Fibroblast of skin of left quadriceps (primary cell): Measurements from ENCODE around the gene XPO4.
"Not testable (repeated sequence)": the region's sequence is repeated elsewhere in the genome, so short reads cannot be mapped to it uniquely, and the experiment has no call there.

Experiments used
- DNase-seq, 2 experiments: peaks; one replicate each; pipeline ENCODE4 v3.0.0-alpha.2; 2013; ENCODE audit warnings: low read depth in 2 of 2

The XPO4 gene

DNA sequence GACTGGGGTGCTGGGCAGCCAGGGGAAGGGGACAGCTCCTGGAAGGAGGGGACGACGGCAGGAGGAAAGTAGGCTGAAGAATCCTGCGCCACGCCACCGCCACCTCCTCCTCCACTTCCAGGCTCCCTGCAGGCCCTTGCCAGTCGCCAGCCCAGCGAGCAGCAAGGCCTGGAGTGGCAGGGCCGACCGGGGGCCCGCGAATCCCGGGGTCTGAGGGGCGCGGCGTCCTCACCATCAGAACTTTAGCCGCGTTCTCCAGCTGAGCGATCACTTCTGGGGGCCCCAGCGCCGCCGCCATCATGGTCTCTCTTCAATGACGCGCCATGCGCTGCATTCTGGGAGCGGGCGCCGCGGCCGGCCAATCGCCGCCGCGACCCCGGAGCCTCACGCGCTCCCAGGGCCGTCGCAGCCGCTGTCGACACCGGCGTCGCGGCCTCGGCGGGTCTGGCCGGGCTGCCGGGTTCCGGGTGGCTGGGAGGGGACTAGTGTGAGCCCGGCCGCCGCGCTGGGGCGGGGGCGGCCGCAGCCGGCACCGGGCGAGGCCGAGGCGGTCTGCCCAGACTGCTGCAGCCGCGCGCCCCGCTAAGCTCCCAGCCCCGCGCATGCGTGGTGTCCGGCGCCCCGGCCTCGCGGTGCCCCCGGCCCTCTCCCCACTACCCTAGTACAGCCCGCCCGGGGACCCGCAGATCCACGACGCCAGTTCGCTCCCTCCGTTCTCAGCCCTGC lies at the start of gene XPO4:
Gene XPO4 (minus strand): TSS at position 309 of the 726 bp plus-strand sequence. CDS start 8 bp downstream, at position 301.
- peak; percentile 51 to 54 for DNase-seq

DNA sequence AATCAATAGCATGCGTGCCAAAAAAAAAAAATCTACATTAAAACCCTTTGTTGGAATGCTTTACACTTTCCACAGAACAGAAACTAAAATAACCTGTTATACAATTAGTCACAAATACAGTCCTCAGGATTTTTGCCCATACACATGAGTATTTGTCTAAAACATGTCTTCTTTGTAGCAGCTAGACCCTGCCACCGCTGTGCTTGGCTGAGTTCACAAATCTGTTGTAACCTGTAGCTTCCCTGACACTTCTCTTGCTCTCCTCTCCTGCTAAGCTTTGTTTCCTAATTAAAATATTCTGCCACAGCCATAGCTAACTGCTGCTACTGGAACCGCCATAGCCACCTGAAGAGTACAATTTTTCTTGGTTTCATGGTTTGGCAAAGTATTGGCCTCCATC lies 45.5 kb upstream of the XPO4 start:
- DNase-seq, result not testable (repeated sequence)

DNA sequence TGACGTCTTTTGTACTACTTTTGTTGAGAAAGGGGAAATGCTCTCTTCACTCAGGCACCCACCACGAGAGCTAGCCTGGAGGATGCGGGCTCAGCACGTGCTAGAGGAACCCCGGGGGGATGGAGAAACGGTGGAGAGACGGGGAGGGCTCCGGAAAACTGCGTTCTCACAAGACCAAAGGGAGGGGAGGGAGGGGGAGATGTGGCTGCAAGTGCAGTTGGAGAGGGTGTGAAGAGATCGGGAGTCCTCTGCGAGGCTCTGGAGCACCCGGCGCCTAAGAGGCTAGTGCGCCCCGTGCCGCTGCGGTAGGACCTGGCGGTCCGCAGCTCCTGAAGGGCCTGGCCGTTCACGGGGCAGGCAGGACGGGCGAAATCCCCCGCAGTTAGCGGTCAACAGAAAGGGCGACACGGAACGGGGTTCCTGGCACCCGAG lies 43.4 kb upstream of the XPO4 start:
- DNase-seq, result no peak

DNA sequence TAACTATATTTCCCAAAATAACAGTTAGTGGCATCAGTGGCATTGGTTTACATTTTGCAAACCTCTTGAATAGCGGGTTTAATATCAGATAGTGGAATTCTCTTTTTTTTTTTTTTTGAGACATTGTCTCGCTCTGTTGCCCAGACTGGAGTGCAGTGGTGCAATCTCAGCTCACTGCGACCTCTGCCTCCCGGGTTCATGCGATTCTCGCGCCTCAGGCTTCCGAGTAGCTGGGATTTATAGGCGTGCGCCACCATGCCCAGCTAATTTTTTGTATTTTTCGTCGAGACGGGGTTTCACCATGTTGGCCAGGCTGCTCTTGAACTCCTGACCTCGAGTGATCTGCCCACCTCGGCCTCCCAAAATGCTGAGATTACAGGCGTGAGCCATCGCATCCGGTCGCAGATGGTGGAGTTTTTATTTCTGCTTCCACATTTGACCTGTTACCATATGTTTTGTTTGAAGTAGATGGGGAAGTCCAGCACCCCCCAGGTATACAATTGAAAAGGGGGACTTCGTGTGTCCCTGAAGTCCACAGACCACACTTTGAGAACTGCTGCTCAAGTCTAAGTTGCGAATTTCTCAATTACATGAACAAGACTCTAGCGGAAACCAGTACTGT lies 40.5 kb upstream of the XPO4 start:
- DNase-seq, result no peak

DNA sequence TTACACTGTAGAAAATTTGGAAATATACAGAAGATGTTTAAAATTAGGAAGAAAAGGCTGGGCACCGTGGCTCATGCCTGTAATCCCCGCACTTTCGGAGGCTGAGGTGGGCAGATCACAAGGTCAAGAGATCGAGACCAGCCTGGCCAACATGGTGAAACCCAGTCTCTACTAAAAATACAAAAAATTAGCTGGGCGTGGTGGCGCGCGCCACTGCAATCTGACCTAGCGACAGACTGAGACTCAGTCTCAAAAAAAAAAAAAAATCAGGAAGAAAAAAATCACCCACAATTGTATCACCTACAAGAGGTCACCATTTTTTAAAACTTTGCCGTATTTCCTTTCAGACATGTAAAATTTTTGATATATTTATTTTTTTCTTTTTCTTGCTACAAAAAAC lies 38.0 kb upstream of the XPO4 start:
- not testable (repeated sequence) for DNase-seq

DNA sequence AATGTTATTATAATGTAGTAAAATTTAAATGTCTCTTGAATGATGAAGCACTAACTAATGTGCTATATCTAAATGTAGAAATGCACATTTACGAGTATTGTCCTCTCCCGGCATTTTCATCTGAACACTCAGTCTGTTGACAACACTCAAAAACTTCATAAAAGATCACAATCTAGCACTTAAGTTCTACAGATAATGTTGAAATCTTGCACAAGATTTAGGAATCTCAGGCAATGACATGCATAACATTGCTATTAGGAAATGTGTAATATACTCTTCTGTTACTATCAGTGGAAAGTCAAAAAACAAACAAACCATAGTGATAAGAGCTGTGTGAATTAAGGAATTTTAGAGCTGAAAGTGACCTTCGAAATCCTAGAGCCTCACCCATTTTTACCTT lies 37.5 kb upstream of the XPO4 start:
- DNase-seq, result peak; percentile 23 to 26

DNA sequence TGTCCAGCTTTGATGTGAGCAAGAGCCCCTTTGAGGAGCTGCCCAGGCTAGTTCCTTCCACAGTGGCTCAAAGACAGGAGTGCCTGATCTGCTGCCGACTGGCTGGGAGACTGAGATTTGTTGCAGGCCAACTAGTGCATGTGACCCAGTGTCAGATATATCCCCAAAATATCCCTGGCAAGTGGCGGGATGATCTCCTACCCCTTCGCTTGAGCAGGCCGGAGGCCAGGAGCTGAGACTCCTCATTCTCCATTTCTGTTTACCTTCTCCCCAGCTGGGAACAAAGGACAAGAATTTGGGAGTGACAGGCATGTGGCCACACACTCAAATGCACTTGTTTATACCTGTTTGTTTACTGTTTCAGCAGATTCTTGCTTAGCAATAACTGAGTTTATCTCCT lies 37.1 kb upstream of the XPO4 start:
- DNase-seq, result no peak

DNA sequence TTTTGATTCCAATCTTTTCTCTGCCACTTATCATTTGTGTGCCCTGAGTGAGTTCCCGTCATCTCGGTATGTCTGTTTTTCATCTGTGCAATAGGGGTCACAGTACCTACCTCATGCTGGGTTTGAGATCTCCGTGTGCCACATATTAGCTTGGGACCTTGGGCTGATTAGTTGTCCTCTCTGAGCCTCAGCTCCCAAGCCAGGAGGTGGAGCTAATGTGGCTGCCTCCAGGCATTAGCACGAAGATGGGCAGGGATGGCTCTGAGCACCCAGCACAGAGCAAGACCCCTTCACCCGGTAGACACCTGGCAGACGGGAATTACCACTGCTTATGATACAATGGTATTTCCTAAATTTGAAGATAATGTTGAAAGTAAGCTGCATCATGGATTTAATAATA lies 35.8 kb upstream of the XPO4 start:
- no peak for DNase-seq

DNA sequence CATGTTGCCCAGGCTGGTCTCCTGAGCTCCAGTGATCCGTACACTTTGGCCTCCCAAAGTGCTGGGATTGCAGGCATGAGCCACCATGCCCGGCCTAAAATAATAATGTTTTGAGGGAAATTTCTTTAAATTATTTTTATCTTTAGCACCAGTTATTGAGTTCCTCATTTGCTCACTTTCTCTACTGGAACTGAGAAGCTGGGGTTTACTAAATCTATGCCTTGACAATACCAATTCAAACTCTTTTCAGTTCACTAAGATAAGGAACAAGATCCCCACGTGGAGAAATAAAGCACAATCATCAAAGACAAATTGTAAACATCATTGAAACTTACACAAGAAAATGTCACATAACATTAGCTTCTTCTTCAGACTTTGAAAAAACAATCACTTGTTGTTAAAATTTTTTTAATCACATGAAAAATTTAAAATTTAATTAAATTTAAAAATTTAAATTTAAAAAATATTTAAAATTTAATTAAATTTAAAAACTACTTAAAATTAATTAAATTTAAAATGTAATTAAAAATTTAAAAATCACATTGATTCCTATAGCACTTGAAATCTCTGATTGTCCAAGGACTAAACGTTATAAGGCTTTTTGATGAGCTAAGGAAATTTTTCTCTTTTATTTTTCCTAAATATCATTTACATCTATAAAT lies 25.2 kb upstream of the XPO4 start:
- DNase-seq, result no peak

DNA sequence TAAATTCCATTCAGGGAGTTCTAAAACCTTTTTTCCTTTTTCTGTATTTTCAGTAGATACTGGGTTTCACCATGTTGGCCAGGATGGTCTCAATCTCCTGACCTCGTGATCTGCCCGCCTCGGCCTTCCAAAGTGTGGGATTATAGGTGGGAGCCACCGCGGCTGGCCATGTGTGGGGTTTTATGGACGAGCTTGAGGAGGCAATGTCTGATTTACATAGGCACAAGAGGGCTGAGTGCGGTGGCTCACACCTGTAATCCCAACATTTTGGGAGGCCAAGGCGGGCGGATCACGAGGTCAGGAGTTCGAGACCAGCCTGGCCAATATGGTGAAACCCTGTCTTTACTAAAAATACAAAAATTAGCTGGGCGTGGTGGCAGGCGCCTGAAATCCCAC lies 22.8 kb upstream of the XPO4 start:
- DNase-seq, result not testable (repeated sequence)

DNA sequence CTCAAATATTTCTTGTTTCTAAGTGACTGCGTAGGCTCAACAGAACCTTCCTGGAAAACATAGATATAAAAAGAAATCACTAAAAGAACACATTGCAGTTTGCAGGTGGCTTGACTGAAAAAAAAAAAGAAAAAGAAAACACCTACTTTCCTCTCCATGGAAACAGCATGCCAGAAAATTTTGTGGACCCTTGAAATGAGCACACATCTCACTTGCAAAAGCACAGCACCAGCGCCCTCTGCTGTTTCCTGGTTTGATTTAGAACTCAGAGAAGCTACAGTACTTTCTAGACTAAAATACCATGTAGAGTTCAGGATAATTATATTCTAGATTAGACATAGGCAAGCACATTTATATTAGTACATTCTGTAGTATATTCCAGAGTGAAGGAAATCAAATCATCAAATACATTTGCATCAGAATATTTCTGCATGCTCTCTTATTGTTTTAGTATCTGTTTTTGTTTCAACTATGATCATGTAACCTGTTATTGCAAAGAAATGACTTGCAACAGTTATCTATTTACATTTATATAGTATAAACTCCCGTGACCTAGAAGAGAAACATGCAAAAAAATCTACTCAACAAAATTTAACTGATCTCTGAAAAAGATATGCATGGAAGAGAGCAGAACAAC lies 22.3 kb upstream of the XPO4 start:
- DNase-seq, result peak; percentile 55 to 59

DNA sequence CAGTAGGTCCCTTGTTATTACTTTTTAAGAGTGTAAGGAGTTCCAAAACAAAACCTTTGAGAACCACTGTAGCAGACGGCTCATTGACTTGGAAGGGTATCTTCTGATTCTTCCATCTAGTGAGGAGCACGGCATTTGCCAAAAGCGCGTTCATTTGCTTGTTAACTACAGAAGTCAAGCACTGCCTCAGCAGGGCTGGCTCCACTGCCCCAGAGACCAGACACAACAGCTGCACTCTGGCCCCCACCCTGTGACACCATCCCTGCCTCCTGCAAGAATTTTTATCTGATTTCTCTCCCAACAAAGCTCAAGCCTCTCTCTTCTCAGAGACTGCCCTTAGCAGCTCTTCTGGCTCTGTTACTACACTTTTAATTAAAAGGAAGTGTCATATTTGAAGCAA lies 20.7 kb upstream of the XPO4 start:
- DNase-seq, result no peak

DNA sequence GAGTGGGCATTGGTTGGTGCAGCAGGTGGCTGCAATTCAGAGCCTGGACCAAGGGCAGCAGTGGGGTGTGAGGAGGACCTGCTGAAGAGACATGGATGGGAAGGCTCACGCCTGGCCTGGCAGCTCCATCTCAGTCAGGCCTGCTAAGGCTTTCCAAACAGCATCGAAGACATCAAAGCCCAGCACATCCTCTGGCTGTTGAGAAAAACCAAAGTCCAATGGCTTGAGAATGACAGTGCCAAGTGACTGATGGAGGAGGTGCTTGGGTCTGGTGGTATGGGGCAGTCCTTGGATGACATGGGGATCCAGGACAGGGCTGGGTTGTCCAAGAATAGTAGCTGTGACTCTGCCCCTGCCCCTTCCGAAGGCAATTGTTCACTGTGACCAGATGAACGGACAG lies 19.0 kb upstream of the XPO4 start:
- no peak for DNase-seq

DNA sequence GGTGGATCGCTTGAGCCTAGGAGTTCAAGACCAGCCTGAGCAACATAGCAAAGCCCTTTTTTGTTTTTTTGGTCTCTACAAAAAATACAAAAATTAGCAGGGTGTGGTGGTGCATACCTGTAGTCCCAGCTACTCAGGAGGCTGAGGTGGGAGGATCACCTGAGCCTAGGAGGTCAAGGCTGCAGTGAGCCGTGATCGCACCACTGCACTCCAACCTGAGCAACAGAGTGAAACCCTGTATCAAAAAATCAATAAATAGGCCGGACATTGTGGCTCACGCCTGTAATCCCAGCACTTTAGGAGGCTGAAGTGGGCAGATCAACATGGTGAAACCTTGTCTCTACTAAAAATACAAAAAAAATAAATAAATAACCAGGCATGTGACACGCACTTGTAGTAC lies 13.1 kb upstream of the XPO4 start:
- DNase-seq, result not testable (repeated sequence)

DNA sequence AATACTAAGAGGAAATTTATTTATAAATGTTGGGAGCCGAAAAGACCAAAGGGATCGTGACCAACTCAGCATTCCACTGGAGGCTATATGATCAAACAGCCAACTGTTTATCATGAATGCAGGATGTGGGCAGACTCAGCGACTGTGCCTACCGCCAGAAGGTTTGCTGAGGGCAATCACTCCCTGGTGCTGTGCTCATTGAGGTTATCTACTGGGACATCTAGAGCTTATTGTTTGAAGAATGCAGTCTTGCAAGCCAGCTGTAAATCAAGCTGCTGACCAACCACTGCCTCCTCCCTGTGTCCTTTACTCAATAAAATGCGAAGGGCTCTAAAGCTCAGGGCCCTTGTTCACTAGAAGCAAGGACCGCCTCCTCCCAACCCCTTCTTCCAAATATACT lies 8.5 kb upstream of the XPO4 start:
- DNase-seq, result no peak

DNA sequence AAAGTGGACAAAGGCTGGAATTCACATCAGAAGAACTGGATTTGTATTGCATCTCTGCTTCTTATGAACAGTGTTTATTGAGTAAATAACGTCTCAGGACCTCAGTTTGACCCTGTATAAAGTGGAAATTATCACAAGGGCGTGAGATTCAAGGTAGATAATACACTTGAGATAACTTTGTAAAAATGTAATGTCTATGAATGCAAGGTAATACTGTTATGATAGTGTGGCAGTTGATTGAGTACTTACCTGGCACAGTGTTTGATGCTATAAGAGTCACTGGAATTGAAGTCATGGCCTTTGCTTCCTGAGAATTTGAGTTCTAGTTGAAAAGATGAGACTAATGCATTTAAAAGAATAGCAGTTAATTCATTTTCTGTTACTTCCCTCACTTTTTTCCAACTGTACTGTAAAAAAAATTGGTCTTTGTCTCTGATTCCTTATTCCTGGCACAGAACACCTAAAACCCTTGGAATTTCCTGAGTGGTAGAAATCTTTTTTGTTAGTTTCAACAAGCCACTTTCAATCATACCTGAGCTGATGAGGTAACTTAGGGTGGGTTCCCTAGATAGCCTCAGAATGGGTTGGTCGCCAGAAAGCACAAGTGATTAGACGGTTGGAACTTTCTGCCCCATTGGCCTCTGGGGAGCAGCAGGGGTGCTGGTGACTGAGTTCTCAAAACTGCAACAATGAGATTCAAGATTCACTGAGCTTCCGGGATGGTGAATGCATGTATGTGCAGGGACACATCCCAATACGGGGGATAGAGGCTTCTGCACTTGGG lies 6.4 kb upstream of the XPO4 start:
- no peak for DNase-seq

DNA sequence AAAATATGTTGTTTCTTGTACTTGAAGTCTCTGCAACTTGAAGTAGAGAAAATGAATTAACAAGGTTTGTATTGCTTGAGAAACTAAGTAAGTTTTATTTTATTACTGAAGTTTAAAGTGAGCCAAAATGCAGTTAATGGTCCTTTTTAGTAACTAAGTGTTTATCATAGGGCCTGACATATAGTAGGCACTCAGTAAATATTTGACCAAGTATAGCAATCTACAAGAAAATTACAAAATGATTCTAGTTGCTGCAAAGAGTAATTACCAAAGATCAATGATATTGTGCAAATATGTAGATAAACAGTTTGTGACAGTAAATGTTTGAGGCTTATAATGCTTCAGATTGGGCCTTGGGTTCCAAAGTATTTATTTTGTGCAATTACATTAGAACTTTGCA lies 2.4 kb upstream of the XPO4 start:
- DNase-seq, result no peak

DNA sequence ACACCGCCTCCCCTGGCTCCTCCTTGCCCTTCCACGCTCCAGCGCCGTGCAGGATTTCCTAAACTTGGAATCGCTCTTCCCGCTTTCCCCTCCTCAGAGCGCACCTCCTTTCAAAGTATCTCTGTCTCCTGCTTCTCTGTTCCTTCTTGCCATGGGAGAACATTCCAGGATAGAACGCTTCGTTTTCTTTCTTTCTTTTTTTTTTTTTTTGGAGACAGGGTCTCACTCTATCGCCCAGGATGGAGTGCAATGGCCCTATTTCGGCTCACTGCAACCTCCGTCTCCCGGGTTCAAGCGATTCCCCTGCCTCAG lies 574 bp upstream of the XPO4 start:
- no peak for DNase-seq

DNA sequence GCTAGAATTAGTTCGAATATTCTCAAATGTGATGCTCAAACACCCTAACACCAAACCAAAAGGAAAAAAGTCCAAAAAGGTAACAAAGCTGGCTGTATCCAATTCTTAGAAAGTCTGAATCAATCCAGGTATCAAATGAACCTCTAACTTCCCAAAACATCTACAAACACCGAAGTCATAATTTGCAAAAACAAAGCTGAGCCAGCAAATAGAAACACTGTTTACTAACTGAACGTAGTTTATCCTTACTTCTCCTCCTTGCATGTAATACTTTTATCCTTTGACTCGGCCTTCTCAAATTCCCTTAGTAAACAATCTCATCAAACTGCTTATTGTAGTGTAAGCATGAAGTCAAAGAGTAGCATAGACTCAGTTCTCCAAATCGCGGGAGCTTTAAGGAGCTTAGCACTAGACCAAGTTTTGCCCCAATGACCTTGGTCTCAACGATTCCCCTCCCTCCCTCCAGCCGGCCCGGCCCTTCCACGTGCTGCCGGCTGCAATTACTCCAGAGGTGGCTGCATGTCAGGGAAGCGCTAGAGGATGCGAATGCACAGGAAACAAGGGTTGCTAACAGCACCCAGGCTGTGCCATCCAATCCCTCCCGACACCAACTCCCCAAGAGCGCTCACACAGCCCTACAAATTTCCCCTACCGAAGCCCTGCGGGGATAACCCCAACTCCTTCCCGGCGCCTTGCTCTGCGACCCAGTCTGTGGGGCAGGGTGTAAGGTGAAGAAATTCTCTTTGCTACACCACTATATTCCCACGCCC lies 693 bp downstream of the XPO4 start:
- DNase-seq, result no peak

DNA sequence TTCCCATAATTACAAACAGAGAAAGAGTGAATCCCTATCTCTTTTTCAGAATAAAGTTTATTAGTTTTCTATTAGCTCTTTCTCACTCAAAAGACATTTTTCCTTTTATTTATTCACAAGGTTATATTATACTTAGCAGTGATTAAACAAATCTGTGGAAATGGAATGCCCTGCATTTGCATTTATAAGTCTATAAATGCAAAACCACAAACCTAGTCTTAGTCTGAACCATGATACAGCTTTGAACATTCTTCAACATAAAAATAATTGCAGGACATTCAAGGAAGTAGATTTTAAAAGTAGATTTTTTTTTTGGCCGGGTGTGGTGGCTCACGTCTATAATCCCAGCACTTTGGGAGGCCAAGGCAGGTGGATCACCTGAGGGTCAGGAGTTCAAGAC lies 8.3 kb downstream of the XPO4 start:
- DNase-seq, result no peak

DNA sequence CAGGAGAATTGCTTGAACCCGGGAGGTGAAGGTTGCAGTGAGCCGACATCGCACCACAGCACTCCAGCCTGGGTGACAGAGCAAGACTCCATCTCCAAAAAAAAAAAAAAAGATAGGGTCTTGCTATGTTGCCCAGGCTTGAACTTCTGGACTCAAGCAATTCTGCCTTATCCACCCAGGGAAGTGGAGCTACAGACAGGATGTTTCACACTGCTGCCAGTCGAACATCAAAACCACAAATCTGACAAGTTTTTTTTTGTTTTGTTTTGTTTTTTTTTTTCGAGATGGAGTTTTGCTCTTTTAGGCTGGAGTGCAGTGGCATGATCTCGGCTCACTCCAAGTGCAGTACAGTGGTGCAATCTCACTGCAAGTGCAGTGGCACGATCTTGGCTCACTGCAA lies 10.8 kb downstream of the XPO4 start:
- no peak for DNase-seq
